H9 (cell line): Measurements from ENCODE around the gene HACD1. TPM values are rescaled to one million over a fixed set of nuclear protein-coding genes. Genes with fewer than 3 reads are reported as not detected.

Experiments used
- DNase-seq: peaks from one replicate; pipeline ENCODE4 v3.0.0-alpha.2; 2017
- H2AFZ ChIP-seq: one replicate; pipeline ENCODE4 v1.6.1; 2013; ENCODE audit warnings: mild to moderate bottlenecking, low read length, control low read depth, moderate library complexity
- H2AK5ac ChIP-seq: 2 replicates; pipeline ENCODE4 v1.6.1; 2013; ENCODE audit warnings: low read length, control low read depth, mixed read lengths; ENCODE audit not compliant: insufficient read length
- H2BK120ac ChIP-seq: one replicate; pipeline ENCODE4 v1.6.1; 2013; ENCODE audit warnings: low read depth, mild to moderate bottlenecking, low read length, control low read depth, inconsistent platforms; ENCODE audit not compliant: poor library complexity, severe bottlenecking
- H2BK12ac ChIP-seq: 2 replicates; pipeline ENCODE4 v1.6.1; 2013; ENCODE audit warnings: low read length, control low read depth, mixed read lengths, low read depth; ENCODE audit not compliant: insufficient read length
- H2BK15ac ChIP-seq: 2 replicates; pipeline ENCODE4 v1.6.1; 2013; ENCODE audit warnings: low read depth, low read length, control low read depth
- H2BK20ac ChIP-seq: one replicate; pipeline ENCODE4 v1.6.1; 2013; ENCODE audit warnings: low read depth, mild to moderate bottlenecking, low read length, control low read depth, inconsistent platforms; ENCODE audit not compliant: poor library complexity, severe bottlenecking
- H2BK5ac ChIP-seq: 2 replicates; pipeline ENCODE4 v1.6.1; 2013; ENCODE audit warnings: low read length, control low read depth, mixed read lengths; ENCODE audit not compliant: insufficient read length
- H3K14ac ChIP-seq: 2 replicates; pipeline ENCODE4 v1.6.1; 2013; ENCODE audit warnings: low read length, control low read depth; ENCODE audit not compliant: insufficient read depth
- H3K18ac ChIP-seq: 2 replicates; pipeline ENCODE4 v1.6.1; 2013; ENCODE audit warnings: low read depth, mild to moderate bottlenecking, mixed read lengths, low read length, control low read depth; ENCODE audit not compliant: insufficient read length
- H3K23ac ChIP-seq: 2 replicates; pipeline ENCODE4 v1.6.1; 2013; ENCODE audit warnings: low read length, control low read depth, mixed read lengths, low read depth; ENCODE audit not compliant: insufficient read length
- H3K23me2 ChIP-seq: 2 replicates; pipeline ENCODE4 v1.6.1; 2013; ENCODE audit warnings: low read depth, mild to moderate bottlenecking, mixed read lengths, low read length, control low read depth; ENCODE audit not compliant: insufficient read length, poor library complexity, severe bottlenecking
- H3K27ac ChIP-seq: 2 replicates; pipeline ENCODE4 v1.5.1; 2013; ENCODE audit warnings: low read length, control low read depth, mixed read lengths, low read depth; ENCODE audit not compliant: insufficient read length
- H3K27me3 ChIP-seq: 2 replicates; pipeline ENCODE4 v1.6.1; 2013; ENCODE audit warnings: low read length, control low read depth, inconsistent platforms; ENCODE audit not compliant: insufficient read depth
- H3K4ac ChIP-seq: 2 replicates; pipeline ENCODE4 v1.6.1; 2013; ENCODE audit warnings: low read depth, mild to moderate bottlenecking, control low read depth, inconsistent platforms, low read length, moderate library complexity
- H3K4me1 ChIP-seq: 2 replicates; pipeline ENCODE4 v1.6.1; 2013; ENCODE audit warnings: low read length, control low read depth, inconsistent platforms; ENCODE audit not compliant: insufficient read depth
- H3K4me2 ChIP-seq: 2 replicates; pipeline ENCODE4 v1.6.1; 2013; ENCODE audit warnings: low read length, control low read depth, mixed read lengths; ENCODE audit not compliant: insufficient read length, insufficient read depth
- H3K56ac ChIP-seq: 2 replicates; pipeline ENCODE4 v1.6.1; 2013; ENCODE audit warnings: low read depth, mild to moderate bottlenecking, mixed read lengths, low read length, control low read depth; ENCODE audit not compliant: insufficient read length
- H3K79me1 ChIP-seq: 2 replicates; pipeline ENCODE4 v1.6.1; 2013; ENCODE audit warnings: low read depth, mild to moderate bottlenecking, moderate library complexity, low read length, control low read depth, inconsistent platforms; ENCODE audit not compliant: insufficient read depth, poor library complexity, severe bottlenecking
- H3K79me2 ChIP-seq: 2 replicates; pipeline ENCODE4 v1.6.1; 2013; ENCODE audit warnings: low read length, control low read depth, inconsistent platforms; ENCODE audit not compliant: insufficient read depth
- H3K9ac ChIP-seq: 2 replicates; pipeline ENCODE4 v1.6.1; 2013; ENCODE audit warnings: low read length, control low read depth, mixed read lengths; ENCODE audit not compliant: insufficient read length; ENCODE audit errors: extremely low read depth
- H3K9me3 ChIP-seq: one replicate; pipeline ENCODE4 v1.6.1; 2013; ENCODE audit warnings: low read depth, low read length, inconsistent platforms; ENCODE audit not compliant: control insufficient read depth
- H3T11ph ChIP-seq: one replicate; pipeline ENCODE4 v1.6.1; 2013; ENCODE audit warnings: mild to moderate bottlenecking, low read length, control low read depth, inconsistent platforms
- H4K20me1 ChIP-seq: one replicate; pipeline ENCODE4 v1.6.1; 2013; ENCODE audit not compliant: control insufficient read depth, insufficient read length, insufficient read depth
- H4K5ac ChIP-seq: 2 replicates; pipeline ENCODE4 v1.6.1; 2013; ENCODE audit warnings: low read depth, mild to moderate bottlenecking, mixed read lengths, low read length, control low read depth; ENCODE audit not compliant: insufficient read length
- H4K8ac ChIP-seq: replicated peaks from 2 replicates; pipeline ENCODE4 v1.6.1; 2013; ENCODE audit warnings: low read length, control low read depth, mixed read lengths, low read depth; ENCODE audit not compliant: insufficient read length
- H4K91ac ChIP-seq: 2 replicates; pipeline ENCODE4 v1.6.1; 2013; ENCODE audit warnings: low read depth, mild to moderate bottlenecking, moderate library complexity, mixed read lengths, low read length, control low read depth; ENCODE audit not compliant: insufficient read length
- H3K27ac Mint-ChIP-seq, 3 experiments: 2 replicates in 2 of 3; 3 replicates in 1 of 3; pipeline ENCODE4 v1.8.0; 2020 to 2021; ENCODE audit warnings: mixed read lengths in 3 of 3, mild to moderate bottlenecking in 1 of 3, moderate library complexity in 1 of 3
- H3K27me3 Mint-ChIP-seq: 2 replicates; pipeline ENCODE4 v1.8.0; 2021; ENCODE audit warnings: low read depth, mild to moderate bottlenecking, moderate library complexity, mixed read lengths
- H3K36me3 Mint-ChIP-seq, 3 experiments: 2 replicates in 2 of 3; 3 replicates in 1 of 3; pipeline ENCODE4 v1.8.0; 2020 to 2021; ENCODE audit warnings: low read depth in 3 of 3, mixed read lengths in 3 of 3; ENCODE audit not compliant: insufficient read depth in 1 of 3
- H3K4me1 Mint-ChIP-seq, 2 experiments: 2 replicates each; pipeline ENCODE4 v1.8.0; 2020; ENCODE audit warnings: mixed read lengths in 2 of 2
- H3K4me3 Mint-ChIP-seq, 2 experiments: 2 replicates in 1 of 2; 3 replicates in 1 of 2; pipeline ENCODE4 v1.8.0; 2020 to 2021; ENCODE audit warnings: mild to moderate bottlenecking in 2 of 2, mixed read lengths in 2 of 2, moderate library complexity in 1 of 2
- H3K9me3 Mint-ChIP-seq, 2 experiments: 2 replicates in 1 of 2; 3 replicates in 1 of 2; pipeline ENCODE4 v1.8.0; 2020; ENCODE audit warnings: mild to moderate bottlenecking in 2 of 2, mixed read lengths in 2 of 2, moderate library complexity in 1 of 2
- CTCF ChIP-seq: fragments of 200-600 bp; sonication (generic); conservative IDR thresholded peaks from 3 replicates; pipeline ENCODE4 v1.8.0; 2021; ENCODE audit warnings: antibody characterized with exemption, mild to moderate bottlenecking
- WGBS: extraction: QIAGEN DNeasy Blood & Tissue Kit; methylation state at CpG from one replicate; pipeline ENCODE4 v1.1.7; 2013; ENCODE audit warnings: missing lambda C conversion rate, low lambda C conversion rate, mixed read lengths; ENCODE audit not compliant: insufficient read length; ENCODE audit errors: extremely low coverage; 5-methylcytosine and 5-hydroxymethylcytosine counted together
- total RNA-seq: library from RNA; stranded (reverse); gene quantifications from 2 replicates; pipeline ENCODE4 v1.2.1, GENCODE V29; 2021

The HACD1 gene
- total RNA-seq, 1 experiment from 2014 or later, result 25.0 TPM

DNA sequence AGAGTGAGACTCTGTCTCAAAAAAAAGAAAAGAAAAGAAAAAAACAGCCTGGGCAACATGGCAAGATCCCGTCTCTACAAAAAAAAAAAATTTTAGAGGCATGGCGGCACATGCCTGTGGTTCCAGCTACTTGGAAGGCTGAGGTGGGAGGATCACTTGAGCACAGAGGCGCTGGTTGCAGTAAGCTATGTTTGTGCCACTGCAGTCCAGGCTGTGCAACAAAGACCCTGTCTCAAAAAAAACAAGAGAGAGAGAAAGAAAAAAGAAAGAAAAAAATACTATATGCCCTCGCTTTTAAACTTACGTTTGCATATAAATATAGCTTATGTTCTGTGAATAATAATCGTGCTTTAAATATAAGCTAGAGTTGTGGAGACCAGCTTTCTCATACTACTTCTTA lies 11.2 kb downstream of the HACD1 start:
- Histone ChIP-seq H3K14ac (no peak overlapping the region), H3K9me3 (no peaks in the 10 kb centered on the region), H3K4me1 (no peaks in the 10 kb centered on the region), H4K20me1 (no peaks in the 10 kb centered on the region), H3K56ac (no peak overlapping the region), H2BK20ac (no peak overlapping the region), H2AK5ac (no peak overlapping the region), H3K23ac (no peak overlapping the region), H3K4ac (no peak overlapping the region), H3K27me3 (no peaks in the 10 kb centered on the region), H3K9ac (no peak overlapping the region), H2BK5ac (no peak overlapping the region), H3K23me2 (no peaks in the 10 kb centered on the region), H3K4me2 (no peak overlapping the region), H3K27ac (no peak overlapping the region), H2BK15ac (no peak overlapping the region), H4K91ac (no peak overlapping the region), H2BK120ac (no peak overlapping the region), H3K79me2 (no peaks in the 10 kb centered on the region), H3T11ph (no peak overlapping the region), H2BK12ac (no peak overlapping the region), H2AFZ (no peak overlapping the region), H3K18ac (no peak overlapping the region), H3K79me1 (no peaks in the 10 kb centered on the region), H4K5ac (no peak overlapping the region), H4K8ac (no peak overlapping the region)
- Mint-ChIP-seq H3K27ac (peak overlapping the region in 1 of 3 experiments; percentile 22; a peak in 1 of 7 replicates), H3K27me3 (no peaks in the 10 kb centered on the region), H3K4me3 (no peak overlapping the region), H3K36me3 (peaks cover 0 to 2% (median 0%) of the 10 kb centered on the region in 3 experiments; a peak in 1 of 7 replicates), H3K9me3 (no peaks in the 10 kb centered on the region), H3K4me1 (no peaks in the 10 kb centered on the region)
- no CpG with 5 or more reads among the region's 6 CpGs for WGBS
- no peak for DNase-seq
- no peak for TF ChIP-seq CTCF
